ENCODE measurements around the gene AK4.
"Not testable (repeated sequence)": the region's sequence is repeated elsewhere in the genome, so short reads cannot be mapped to it uniquely, and the experiment has no call there.

AK4 gene

GRCh38 chr1:65148178-65148547, at the start of gene AK4:
TSS of gene AK4 (plus strand) at chr1:65148203. CDS start at chr1:65148408, 205 bp downstream.
- DNase-seq (ENCODE audit: insufficient read length, low spot score): not testable (repeated sequence)
- peak; percentile 66 for FAIRE-seq

DNA sequence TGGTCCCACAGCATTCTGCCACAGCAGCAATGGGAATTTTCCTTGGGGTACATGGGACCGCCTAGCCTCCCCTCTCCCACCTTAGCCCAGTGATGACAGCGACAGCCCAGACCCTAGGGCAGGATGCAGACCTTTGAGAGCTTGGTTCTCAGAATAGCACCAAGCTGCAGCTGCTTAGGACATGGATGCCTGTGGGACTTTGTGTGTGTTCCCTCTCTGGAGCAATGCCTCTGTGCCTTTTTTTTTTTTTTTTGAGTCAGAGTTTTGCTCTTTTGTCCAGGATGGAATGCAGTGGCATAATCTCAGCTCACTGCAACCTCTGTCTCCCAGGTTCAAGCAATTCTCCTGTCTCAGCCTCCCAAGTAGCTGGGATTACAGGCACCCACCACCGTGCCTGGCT, 44.2 kb upstream of the AK4 start:
- DNase-seq (ENCODE audit: insufficient read length, low spot score) (no peak), FAIRE-seq (no peak)

DNA sequence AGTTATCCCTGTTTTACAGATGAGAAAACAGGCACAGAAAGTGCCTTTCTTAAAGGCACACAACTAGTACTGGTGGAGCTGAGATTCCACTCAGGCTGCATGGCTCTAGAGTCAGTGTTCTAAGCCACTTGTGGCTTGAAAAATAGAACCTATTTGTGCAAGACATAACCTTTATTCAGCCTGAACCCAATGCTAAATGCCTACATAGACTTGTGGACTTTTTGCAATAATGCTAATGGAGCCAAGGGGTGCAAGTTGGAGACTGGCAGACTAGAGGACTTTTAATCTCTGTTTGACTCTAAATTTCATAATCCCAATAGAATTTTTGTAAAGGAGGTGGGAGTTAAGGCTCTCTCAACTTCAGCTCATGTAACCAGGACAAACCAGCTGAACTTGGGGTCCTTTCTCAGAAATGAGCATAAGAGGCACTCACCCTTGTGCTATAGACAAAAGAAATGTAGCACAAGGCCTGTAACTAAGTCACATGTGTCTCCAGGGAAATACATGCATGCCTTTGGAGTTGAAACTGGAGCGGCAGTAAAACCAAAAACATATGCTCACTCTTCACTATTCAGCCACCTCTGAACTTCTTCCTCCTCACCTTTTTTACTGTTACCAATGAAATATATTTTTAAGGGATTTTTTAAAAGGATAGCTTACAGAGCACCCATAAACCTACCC, 43.0 kb upstream of the AK4 start:
- DNase-seq (ENCODE audit: insufficient read length, low spot score) (no peak), FAIRE-seq (no peak)

- no peak for DNase-seq (ENCODE audit: insufficient read length, low spot score)
- FAIRE-seq: no peak
These were observed 42.4 kb upstream of the AK4 start for GRCh38 chr1:65105596-65105995.

DNA sequence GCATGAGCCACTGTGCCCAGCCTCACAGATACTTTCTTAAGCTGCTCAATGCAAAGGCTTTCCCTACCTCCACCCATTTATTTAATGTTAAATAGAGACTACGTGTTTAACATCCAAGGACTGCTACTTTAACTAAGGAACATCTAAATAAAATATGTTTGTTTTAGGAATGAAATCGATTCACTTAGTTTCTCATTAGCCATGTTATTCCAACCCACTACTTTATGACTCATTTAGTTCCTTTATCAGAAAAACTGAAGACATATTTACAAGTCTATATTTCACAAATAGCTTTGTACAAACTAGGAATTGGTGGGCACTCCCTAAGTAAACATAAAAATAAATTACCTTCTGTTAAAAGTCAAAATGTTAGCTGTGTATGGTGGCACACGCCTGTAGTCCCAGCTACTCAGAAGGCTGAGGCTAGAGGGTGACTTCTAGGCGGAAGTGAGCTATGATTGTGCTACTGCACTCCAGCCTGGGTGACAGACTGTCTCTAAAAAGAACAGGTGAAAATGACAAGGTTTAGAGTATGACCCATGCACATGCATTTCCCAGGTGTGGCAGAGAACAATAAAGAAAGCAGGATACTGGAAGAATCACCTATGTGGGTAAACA, 39.9 kb upstream of the AK4 start:
- no peak for DNase-seq (ENCODE audit: insufficient read length, low spot score)
- no peak for FAIRE-seq

DNA sequence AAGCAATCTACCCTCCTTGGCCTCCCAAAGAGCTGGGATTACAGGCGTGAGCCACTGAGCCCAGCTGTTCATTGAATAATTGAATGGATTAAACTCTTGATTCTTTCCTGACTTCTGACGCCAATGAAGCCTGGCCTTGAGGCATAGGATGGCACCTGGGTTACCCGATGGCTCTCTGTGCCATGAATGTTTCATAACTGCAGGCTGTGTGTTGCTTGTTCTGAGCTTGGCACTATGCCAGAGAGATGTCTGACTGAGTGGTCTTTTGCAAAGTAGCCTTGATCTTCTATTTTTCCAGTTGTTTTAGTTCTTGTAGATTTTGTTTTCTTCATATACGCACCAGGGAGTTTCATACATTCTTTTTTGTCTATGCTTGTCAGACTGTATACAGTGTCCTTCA, 38.5 kb upstream of the AK4 start:
- DNase-seq (ENCODE audit: insufficient read length, low spot score): no peak
- FAIRE-seq: no peak

- FAIRE-seq (no peak), DNase-seq (ENCODE audit: insufficient read length, low spot score) (no peak)
These were observed 35.2 kb upstream of the AK4 start for GRCh38 chr1:65112811-65113210.

- no peak for FAIRE-seq
These were observed 34.7 kb upstream of the AK4 start for GRCh38 chr1:65113298-65113697.

GRCh38 chr1:65114322-65114721, 33.7 kb upstream of the AK4 start:
- DNase-seq (ENCODE audit: insufficient read length, low spot score): no peak
- no peak for FAIRE-seq

More at GRCh38 chr1:65113298-65113697, 34.7 kb upstream of the AK4 start:
- no peak for DNase-seq (ENCODE audit: insufficient read length, low spot score)

DNA sequence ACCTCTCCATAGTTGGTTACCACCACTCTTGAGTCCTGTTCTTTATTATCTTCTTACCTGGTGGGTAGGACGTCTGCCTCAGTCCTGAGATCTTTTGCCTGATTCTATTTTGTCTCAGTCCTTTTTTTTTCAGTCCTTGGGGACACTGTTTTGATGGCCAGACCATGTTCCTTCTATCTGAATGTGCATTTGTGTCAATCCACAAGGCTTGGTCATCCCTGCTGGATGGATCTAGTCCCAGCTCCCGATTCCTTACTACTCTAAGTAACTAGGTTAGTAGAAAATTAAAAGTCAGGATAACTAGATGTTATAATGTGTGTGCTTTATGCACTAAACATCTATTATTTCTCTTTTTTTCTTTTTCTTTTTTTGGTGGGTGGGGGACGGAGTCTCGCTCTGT, 28.1 kb upstream of the AK4 start:
- FAIRE-seq (no peak), DNase-seq (ENCODE audit: insufficient read length, low spot score) (no peak)

- not testable (repeated sequence) for DNase-seq (ENCODE audit: insufficient read length, low spot score); FAIRE-seq
These were observed 18.9 kb upstream of the AK4 start for GRCh38 chr1:65129104-65129503.

GRCh38 chr1:65138524-65138923, 9.5 kb upstream of the AK4 start:
- DNase-seq (ENCODE audit: insufficient read length, low spot score) (no peak), FAIRE-seq (no peak)

- not testable (repeated sequence) for DNase-seq (ENCODE audit: insufficient read length, low spot score); FAIRE-seq
These were observed 8.2 kb upstream of the AK4 start for GRCh38 chr1:65139793-65140192.

- DNase-seq (ENCODE audit: insufficient read length, low spot score): no peak
- no peak for FAIRE-seq
These were observed 6.6 kb upstream of the AK4 start for GRCh38 chr1:65141394-65141793.

- no peak for FAIRE-seq
- DNase-seq (ENCODE audit: insufficient read length, low spot score): no peak
These were observed 6.1 kb upstream of the AK4 start for GRCh38 chr1:65141918-65142317.

DNA sequence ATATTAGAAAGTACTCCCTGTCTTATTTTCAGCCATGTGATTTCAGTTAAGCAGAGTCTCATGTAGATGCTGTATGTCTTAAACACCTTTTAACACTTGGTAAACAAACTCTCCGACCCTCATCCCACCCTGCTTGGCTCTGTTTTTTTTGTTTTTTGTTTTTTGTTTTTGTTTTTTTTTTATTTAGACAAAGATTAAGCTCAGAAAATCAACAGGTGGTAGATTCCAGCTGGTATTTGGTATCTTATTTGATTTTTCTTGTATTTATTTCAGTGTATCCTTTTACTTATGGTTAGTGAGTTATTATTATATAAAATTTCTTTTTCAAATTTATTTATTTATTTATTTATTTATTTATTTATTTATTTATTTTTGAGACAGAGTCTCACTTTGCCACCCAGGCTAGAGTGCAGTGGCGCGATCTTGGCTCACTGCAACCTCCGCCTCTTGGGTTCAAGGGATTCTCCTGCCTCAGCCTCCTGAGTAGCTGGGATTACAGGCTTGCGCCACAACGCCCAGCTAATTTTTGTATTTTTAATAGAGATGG, 4.8 kb upstream of the AK4 start:
- FAIRE-seq; DNase-seq (ENCODE audit: insufficient read length, low spot score): not testable (repeated sequence)

GRCh38 chr1:65146908-65147423, 1.0 kb upstream of the AK4 start:
- no peak for DNase-seq (ENCODE audit: insufficient read length, low spot score)
- peak; percentile 45 for FAIRE-seq

- peak; percentile 53 for DNase-seq (ENCODE audit: insufficient read length, low spot score)
- no peak for FAIRE-seq
These were observed 402 bp upstream of the AK4 start for GRCh38 chr1:65147424-65148177.

DNA sequence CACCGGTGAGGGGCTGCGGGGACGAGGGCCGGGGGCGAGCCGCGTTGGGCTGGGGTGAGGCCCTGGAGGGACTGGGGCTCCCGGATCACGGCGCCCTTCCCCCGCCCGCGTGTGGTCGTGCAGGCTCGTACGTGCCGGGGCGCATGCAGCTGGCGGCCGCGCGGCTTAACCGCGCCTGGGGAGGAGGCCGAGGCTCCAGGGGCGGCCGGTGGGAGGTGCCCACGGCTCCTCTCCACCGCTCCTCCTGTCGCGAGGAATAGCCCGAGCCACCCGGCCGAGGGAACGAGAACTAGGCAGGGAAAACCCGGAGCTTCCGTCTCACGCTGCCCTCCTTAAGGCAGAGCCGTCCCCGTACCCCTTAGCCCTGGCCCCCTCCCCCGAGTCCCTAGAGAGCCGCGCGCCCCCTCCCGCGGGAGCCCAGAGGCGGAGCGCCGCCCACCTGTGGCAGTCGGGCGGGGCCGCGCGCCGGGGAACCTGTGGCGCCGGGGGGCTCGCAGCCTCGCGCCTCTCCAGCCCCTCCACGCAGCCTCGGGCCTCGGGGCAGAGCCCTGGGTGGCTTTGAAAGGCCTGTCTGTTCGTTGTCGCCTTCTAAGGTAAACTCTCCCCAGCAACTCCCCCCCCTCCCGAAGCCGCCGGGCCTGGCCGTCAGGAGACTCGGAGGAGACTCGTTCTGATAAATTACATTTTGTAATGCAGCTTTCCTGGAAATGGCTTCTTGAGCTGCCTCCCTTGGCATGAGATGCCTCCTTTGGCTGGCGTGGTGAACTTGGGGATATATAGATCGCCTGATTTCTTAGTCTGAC, 746 bp downstream of the AK4 start:
- peak; percentile 18 for DNase-seq (ENCODE audit: insufficient read length, low spot score)
- no peak for FAIRE-seq

- FAIRE-seq (peak; percentile 89), DNase-seq (ENCODE audit: insufficient read length, low spot score) (no peak)
These were observed 1.5 kb downstream of the AK4 start for GRCh38 chr1:65149351-65150107.
